Mesothelial cell of epicardium (in vitro differentiated cells): Measurements from ENCODE around the gene LYRM4. TPM values are rescaled to one million over a fixed set of nuclear protein-coding genes. Genes with fewer than 3 reads are reported as not detected.

Experiments
- DNase-seq, 2 experiments: peaks; one replicate each; pipeline ENCODE4 v3.0.0; 2021; ENCODE audit warnings: low spot score in 2 of 2; ENCODE audit not compliant: unreplicated experiment in 2 of 2
- H3K27ac Mint-ChIP-seq: 2 replicates; pipeline ENCODE4 v1.8.0; 2021; ENCODE audit warnings: mixed read lengths
- H3K27me3 Mint-ChIP-seq: 2 replicates; pipeline ENCODE4 v1.8.0; 2021; ENCODE audit warnings: low read depth, mixed read lengths
- H3K36me3 Mint-ChIP-seq: 2 replicates; pipeline ENCODE4 v1.8.0; 2021; ENCODE audit warnings: mixed read lengths
- H3K4me1 Mint-ChIP-seq: 2 replicates; pipeline ENCODE4 v1.8.0; 2021; ENCODE audit warnings: mixed read lengths
- H3K4me3 Mint-ChIP-seq: 2 replicates; pipeline ENCODE4 v1.8.0; 2021; ENCODE audit warnings: mild to moderate bottlenecking, moderate library complexity, mixed read lengths
- H3K9me3 Mint-ChIP-seq: 2 replicates; pipeline ENCODE4 v1.8.0; 2021; ENCODE audit warnings: mixed read lengths
- total RNA-seq: library from RNA; stranded (reverse); gene quantifications from 3 replicates; pipeline ENCODE4 v1.2.1, GENCODE V29; 2021
- TF ChIP-seq, protein P1 (sequence below): fragments of 200-600 bp; sonication (generic); IDR thresholded peaks from one replicate; pipeline ENCODE4 v1.5.0; 2021; ENCODE audit warnings: antibody characterized with exemption; ENCODE audit not compliant: unreplicated experiment

The LYRM4 gene
- total RNA-seq, 1 donor from 2014 or later, result 35.5 TPM

DNA sequence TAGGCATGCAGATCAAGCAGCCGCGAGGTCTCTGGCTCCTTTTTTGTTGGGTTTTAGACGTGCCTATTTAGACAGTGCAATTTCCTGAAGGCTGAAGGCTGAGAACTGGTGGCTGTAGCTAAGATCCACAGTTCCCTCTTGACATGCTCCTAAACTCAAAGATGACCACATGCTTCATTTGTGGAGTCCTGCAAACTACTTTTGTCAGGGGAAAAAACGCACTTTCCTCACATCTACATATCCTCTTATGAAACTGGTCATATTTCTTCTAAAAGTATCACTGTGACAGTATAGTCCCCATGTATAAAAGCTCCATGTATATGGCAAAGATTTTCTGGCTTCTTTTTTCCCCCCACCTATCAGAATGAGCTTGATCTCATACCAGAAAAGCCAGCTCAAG lies 30.7 kb downstream of the LYRM4 start:
- H3K27ac Mint-ChIP-seq, result no peak overlapping the region
- no peak for DNase-seq
- TF ChIP-seq, protein P1, sequence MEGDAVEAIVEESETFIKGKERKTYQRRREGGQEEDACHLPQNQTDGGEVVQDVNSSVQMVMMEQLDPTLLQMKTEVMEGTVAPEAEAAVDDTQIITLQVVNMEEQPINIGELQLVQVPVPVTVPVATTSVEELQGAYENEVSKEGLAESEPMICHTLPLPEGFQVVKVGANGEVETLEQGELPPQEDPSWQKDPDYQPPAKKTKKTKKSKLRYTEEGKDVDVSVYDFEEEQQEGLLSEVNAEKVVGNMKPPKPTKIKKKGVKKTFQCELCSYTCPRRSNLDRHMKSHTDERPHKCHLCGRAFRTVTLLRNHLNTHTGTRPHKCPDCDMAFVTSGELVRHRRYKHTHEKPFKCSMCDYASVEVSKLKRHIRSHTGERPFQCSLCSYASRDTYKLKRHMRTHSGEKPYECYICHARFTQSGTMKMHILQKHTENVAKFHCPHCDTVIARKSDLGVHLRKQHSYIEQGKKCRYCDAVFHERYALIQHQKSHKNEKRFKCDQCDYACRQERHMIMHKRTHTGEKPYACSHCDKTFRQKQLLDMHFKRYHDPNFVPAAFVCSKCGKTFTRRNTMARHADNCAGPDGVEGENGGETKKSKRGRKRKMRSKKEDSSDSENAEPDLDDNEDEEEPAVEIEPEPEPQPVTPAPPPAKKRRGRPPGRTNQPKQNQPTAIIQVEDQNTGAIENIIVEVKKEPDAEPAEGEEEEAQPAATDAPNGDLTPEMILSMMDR, result no peak

DNA sequence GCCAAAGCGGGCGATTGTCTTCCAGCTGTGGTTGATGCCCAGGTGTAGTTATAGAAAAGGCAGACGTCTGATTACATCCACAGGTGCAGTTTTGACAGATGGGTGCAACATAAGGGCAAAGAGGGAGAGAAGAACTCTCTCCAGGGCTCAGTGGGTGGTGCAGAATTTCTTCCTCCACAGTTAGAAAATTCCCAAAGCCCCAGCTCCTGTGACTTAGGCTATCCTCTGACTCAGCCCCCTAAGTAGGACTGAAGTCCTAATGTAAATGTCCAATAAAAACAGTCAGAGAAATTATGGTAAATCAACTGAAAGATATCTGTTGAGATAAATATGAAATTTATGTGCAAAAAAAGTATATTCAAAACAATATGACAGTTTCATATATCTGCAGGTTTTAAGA lies 31.4 kb downstream of the LYRM4 start:
- Mint-ChIP-seq H3K4me1 (no peaks in the 10 kb centered on the region), H3K4me3 (no peak overlapping the region), H3K9me3 (no peaks in the 10 kb centered on the region), H3K27ac (no peak overlapping the region), H3K36me3 (no peaks in the 10 kb centered on the region), H3K27me3 (no peaks in the 10 kb centered on the region)
- TF ChIP-seq, protein P1, result no peak
- no peak for DNase-seq

More for the DNA sequence above, 30.7 kb downstream of the LYRM4 start:
- Mint-ChIP-seq H3K36me3 (no peaks in the 10 kb centered on the region), H3K27me3 (no peaks in the 10 kb centered on the region), H3K4me1 (no peaks in the 10 kb centered on the region), H3K9me3 (no peaks in the 10 kb centered on the region), H3K4me3 (no peak overlapping the region)

DNA sequence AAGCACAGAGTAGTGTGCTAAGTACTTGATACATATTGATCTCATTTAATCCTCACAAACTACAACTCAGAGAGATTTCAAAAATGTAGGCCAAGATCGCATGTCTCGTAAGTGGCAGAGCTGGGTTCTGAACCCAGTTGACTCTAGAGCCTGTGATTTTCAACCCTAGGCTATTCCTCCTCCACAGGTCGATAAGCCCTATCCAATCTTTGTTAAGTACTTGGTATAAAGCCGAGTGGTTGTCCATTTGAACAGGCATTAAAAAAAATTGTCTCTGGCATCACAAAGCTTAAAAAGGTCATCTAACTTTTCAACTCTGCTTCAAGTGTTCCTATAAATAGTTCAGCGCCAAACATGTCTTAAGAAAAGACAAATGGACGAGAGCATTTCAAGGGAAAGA lies 37.4 kb downstream of the LYRM4 start:
- Mint-ChIP-seq H3K9me3 (no peaks in the 10 kb centered on the region), H3K4me1 (peaks cover 20% of the 10 kb centered on the region), H3K27me3 (no peaks in the 10 kb centered on the region), H3K4me3 (no peak overlapping the region), H3K36me3 (peaks cover 8% of the 10 kb centered on the region), H3K27ac (no peak overlapping the region)
- TF ChIP-seq, protein P1, result no peak
- no peak for DNase-seq

DNA sequence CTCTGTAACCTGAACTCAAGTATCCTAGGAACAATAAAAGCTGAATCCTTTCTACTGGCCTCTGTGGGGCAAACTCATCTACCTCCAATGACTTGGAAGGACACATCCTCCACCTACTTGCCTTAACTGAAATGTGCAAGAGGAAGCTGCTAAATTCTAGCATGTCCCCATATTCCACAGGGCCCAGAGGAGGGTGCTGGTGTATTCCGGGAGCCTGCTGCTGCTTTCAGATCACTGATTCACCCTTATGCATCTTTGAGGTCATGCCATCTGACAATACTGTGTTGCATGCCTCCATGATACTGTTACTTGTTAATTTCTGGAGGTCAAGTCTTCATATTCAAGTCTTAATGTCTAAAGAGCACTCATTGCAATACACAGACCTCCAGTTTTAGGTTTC lies 40.3 kb downstream of the LYRM4 start:
- no peaks in the 10 kb centered on the region for H3K9me3 Mint-ChIP-seq
- no peak for DNase-seq
- H3K4me3 Mint-ChIP-seq, result no peak overlapping the region
- H3K36me3 Mint-ChIP-seq, result peaks cover 8% of the 10 kb centered on the region
- H3K27me3 Mint-ChIP-seq, result no peaks in the 10 kb centered on the region
- TF ChIP-seq, protein P1, result no peak
- H3K4me1 Mint-ChIP-seq, result peaks cover 27% of the 10 kb centered on the region
- H3K27ac Mint-ChIP-seq, result peak overlapping the region; percentile 23

DNA sequence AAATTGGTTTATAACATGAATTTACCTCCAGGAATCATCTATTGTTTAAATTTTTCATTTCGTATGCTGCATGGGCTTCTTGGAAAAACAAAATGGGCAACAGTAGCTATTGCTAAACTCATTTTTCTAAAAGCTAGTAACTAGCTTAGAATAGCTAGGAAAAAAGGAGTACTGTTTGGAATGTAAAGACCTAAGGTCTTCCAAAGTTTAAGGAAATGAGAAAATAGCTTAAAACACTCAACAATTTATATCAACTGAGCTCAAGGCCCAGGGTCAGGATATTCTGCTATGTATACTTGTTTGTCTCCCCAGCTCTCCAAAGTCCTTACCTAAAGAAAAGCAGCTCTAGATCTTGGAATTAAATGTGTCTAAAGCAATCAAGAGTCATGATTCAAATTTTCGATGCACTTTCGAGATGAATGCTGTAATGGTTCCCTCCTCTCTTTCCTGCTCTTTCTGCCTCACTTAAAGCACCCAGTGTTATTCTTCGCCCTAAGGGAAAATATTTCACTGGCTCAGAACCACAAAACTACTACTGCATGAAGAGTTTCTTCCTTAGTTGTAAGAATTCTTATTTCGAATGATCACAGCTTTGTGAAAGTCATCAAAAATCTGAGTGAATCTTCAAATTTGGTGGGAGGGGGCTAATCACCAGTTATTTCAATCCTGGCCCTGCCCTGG lies 41.6 kb downstream of the LYRM4 start:
- Mint-ChIP-seq H3K27me3 (no peaks in the 10 kb centered on the region), H3K9me3 (no peaks in the 10 kb centered on the region), H3K36me3 (peaks cover 8% of the 10 kb centered on the region), H3K4me3 (no peak overlapping the region), H3K4me1 (peaks cover 40% of the 10 kb centered on the region), H3K27ac (peak overlapping the region; percentile 91)
- DNase-seq, result no peak
- TF ChIP-seq, protein P1, result no peak
